ENCODE data around the gene TP53TG3.
"Not testable (repeated sequence)": the region's sequence is repeated elsewhere in the genome, so short reads cannot be mapped to it uniquely, and the experiment has no call there.

Gene TP53TG3, protein sequence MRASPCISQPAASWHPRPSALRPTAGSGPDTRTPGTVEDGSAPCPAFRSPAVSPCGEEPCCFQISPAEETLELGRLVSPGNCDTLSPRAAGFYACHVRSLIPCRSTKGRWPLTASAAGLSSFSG

DNA sequence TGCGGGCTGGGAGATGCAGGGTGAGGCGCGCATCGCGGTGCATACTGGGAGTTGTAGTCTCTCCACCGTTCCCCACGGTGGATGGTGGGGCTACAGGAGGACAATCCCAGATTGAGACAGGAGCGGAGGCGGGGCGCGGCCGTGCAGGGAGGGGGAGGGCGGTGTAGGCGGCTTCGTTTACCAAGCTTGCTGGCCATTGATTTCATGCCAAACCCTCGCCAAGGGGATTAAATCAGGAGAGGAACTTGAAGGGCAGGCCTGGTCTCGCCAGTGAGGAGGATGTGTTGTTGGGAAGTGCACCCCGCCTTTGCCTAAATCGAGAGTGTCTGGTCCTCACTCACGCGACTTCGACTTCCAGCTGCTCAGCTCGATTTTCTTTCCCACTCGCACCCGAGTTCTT, at the start of gene TP53TG3:
Gene TP53TG3, minus strand, starts transcription at position 101 of the 400 bp plus-strand sequence. Its CDS starts 68 bp downstream, at position 33.
- DNase-seq (ENCODE audit: insufficient read length, low spot score); FAIRE-seq: not testable (repeated sequence)

- not testable (repeated sequence) for FAIRE-seq
Observed at GRCh38 chr16:32650876-32651275, 25.1 kb downstream of the TP53TG3 start.

GRCh38 chr16:32647562-32647961, 28.4 kb downstream of the TP53TG3 start:
- FAIRE-seq; DNase-seq (ENCODE audit: insufficient read length, low spot score): not testable (repeated sequence)

More at GRCh38 chr16:32650876-32651275, 25.1 kb downstream of the TP53TG3 start:
- not testable (repeated sequence) for DNase-seq (ENCODE audit: insufficient read length, low spot score)

DNA sequence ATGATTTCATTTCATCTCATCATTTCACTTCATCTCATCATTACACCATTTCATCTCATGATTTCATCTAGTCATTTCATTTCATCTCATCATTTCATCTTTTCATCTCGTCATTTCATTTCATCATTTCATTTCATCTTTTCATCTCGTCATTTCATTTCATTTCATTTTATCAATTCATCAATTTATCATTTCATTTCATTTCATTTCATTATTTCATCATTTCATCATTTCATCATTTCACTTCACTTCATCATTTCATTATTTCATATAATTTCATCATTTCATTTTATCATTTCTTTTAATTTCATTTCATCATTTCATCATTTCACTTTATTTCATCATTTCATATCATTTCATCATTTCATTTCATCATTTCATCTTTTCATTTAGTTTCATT, 29.2 kb downstream of the TP53TG3 start:
- FAIRE-seq; DNase-seq (ENCODE audit: insufficient read length, low spot score): not testable (repeated sequence)

- not testable (repeated sequence) for FAIRE-seq; DNase-seq (ENCODE audit: insufficient read length, low spot score)
Observed at GRCh38 chr16:32646177-32646576, 29.8 kb downstream of the TP53TG3 start.

- DNase-seq (ENCODE audit: insufficient read length, low spot score); FAIRE-seq: not testable (repeated sequence)
Observed at GRCh38 chr16:32645278-32645908, 30.6 kb downstream of the TP53TG3 start.

DNA sequence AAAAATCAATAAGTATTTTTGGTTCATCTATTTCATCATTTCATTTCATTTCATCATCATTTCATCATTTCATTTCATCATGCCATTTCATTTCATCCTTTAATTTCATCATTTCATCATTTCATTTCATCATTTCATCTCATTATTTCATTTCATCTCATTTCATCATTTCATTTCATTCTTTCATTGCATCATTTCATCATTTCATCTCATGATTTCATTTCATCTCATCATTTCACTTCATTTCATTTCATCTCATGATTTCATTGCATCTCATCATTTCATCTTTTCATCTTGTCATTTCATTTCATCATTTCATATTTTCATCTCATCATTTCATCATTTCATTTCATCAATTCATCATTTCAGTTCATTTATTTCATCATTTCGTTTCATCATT, 31.2 kb downstream of the TP53TG3 start:
- not testable (repeated sequence) for DNase-seq (ENCODE audit: insufficient read length, low spot score); FAIRE-seq

DNA sequence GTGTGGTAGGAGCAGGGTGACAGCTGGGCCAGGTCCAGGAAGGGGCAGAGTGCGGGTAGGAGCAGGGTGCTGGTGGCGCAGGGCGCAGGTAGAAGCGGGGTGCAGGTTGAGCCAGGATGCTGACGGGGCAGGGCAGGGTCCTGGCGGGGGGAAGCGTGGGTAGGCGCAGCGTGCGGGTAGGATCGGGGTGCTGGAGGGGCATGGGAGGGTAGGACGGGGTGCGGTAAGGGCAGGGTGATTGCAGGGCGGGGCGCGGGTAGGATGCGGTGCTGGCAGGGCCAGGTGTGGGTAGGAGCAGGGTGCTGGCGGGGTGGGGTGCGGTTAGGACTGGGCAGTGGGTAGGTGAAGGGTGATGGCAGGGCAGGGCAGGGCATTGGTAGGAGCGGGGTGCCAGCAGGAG, 38.4 kb downstream of the TP53TG3 start:
- not testable (repeated sequence) for DNase-seq (ENCODE audit: insufficient read length, low spot score); FAIRE-seq

GRCh38 chr16:32632096-32632495, 43.9 kb downstream of the TP53TG3 start:
- DNase-seq (ENCODE audit: insufficient read length, low spot score); FAIRE-seq: not testable (repeated sequence)

Measured in D721Med (cell line).